NCI-H345 (cell line): ENCODE data around the gene NOP58.
"Not testable (repeated sequence)": the region's sequence is repeated elsewhere in the genome, so short reads cannot be mapped to it uniquely, and the experiment has no call there.

Source experiments
- DNase-seq: peaks from one replicate; lab custom pipeline; 2025; lab: John Stamatoyannopoulos, UW

The NOP58 gene

GRCh38 chr2:202307690-202308089 lies 42.1 kb downstream of the NOP58 start:
- DNase-seq, result no peak

GRCh38 chr2:202311823-202312388 lies 46.3 kb downstream of the NOP58 start:
- no peak for DNase-seq

- DNase-seq, result no peak
Measured at GRCh38 chr2:202314116-202314515, 48.6 kb downstream of the NOP58 start.

- DNase-seq, result no peak
Measured at GRCh38 chr2:202317080-202317857, 51.7 kb downstream of the NOP58 start.

- not testable (repeated sequence) for DNase-seq
Measured at GRCh38 chr2:202320362-202320761, 54.8 kb downstream of the NOP58 start.

GRCh38 chr2:202322435-202322834 lies 56.9 kb downstream of the NOP58 start:
- no peak for DNase-seq

- no peak for DNase-seq
Measured at GRCh38 chr2:202327858-202328257, 62.3 kb downstream of the NOP58 start.

GRCh38 chr2:202335791-202336467 lies 70.4 kb downstream of the NOP58 start:
- DNase-seq, result no peak

- peak; percentile 27 for DNase-seq
Measured at GRCh38 chr2:202337151-202337550, 71.6 kb downstream of the NOP58 start.

GRCh38 chr2:202337706-202338346 lies 72.3 kb downstream of the NOP58 start:
- no peak for DNase-seq

GRCh38 chr2:202339071-202339870 lies 73.7 kb downstream of the NOP58 start:
- peak; percentile 86 for DNase-seq

- no peak for DNase-seq
Measured at GRCh38 chr2:202344178-202344577, 78.6 kb downstream of the NOP58 start.

GRCh38 chr2:202346180-202346579 lies 80.6 kb downstream of the NOP58 start:
- no peak for DNase-seq
